Fibroblast of gingiva (primary cell): ENCODE results near the gene TMC5.

Experiments
- DNase-seq: peaks from one replicate; pipeline ENCODE4 v3.0.0-alpha.2; 2011; ENCODE audit warnings: low read depth

TMC5 gene

GRCh38 chr16:19507867-19508266, 90.2 kb downstream of the TMC5 start:
- DNase-seq, result no peak

DNA sequence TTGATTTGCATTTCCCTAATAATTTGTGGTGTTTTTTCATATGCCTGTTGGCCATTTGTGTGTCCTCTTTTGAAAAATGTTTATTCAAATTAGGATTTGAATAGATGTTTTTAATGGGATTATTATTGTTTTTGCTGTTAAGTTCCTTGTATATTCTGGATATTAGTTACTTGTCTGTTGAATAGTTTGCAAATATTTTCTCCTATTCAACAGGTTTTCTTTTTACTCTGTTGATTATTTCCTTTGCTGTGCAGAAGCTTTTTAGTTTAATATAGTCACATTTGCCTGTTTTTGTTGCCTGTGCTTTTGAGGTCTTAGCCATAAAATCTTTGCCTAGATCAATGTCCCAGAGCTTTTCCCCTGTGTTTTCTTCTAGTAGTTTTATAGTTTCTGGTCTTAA, 94.6 kb downstream of the TMC5 start:
- no peak for DNase-seq

DNA sequence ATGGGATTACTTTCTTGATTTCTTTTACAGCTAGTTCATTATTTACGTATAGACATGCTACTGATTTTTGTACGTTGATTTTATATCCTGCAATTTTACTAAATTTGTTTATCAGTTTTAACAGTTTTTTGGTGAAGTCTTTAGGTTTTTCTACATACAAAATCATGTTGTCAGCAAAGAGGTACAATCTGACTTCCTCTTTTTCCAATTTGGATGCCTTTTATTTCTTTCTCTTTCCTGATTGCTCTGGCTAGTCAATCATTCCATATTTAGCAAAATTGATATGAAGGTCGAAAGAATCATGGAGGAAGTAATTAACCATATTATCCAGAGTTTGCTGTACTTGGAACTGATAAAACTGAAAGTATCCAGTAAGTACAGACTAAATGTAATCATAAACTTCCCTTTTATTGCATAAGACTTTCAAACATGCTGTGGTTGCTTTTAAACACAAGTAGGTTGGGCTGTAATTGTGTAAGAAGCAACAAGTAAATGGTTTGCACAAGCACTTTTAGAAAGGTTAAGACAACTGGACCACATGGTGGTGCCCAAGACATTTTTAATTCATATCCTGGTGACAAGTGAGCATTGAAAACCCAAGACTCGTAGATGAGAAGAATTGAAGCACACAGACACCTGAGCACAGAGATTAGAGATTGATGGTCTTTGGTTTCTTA, 95.8 kb downstream of the TMC5 start:
- peak; percentile 71 for DNase-seq

GRCh38 chr16:19515757-19516156, 98.1 kb downstream of the TMC5 start:
- no peak for DNase-seq

GRCh38 chr16:19517424-19518089, 99.9 kb downstream of the TMC5 start:
- DNase-seq, result peak; percentile 74

DNA sequence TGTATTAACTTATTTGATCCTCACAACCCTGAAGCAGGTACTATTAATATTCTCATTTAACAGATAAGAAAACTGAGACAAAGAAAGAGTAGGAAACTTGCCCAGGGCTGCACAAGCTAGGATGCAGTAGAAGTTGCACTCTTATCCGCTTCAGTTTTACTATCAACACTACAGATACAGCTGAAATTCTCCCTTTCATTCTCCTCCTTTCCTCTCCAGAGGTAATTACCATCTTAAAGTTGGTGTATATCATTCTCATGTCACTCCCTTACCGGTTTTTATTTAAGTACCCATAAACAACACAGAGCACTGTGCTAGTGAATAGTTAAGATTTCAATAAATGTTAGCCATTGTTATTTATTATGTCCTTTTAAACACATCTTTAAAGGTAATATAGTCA, 100.7 kb downstream of the TMC5 start:
- no peak for DNase-seq

DNA sequence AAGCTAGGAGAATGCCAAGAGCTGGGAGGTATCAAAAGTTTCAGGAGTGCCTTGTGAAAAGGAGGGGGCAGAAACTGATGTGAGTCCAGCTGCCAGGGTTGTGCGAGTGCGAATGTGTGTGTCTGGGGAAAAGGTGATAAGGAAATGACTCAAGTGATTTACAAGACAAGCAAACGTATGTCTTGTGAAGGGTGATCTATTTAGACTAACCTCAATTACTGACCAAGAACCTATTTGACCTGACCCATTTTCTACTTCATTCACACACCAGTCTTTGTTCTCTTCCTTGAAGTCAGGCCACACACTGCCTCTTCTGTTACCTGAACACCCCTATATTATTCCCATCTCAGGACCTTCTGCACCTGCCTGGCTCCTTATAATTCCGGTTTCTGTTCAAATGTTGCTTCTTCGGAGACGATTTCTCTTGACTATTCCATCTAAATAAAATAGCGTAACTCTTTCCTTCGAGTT, 103.2 kb downstream of the TMC5 start:
- no peak for DNase-seq

- peak; percentile 85 for DNase-seq
Measured at GRCh38 chr16:19521471-19522396, 104.1 kb downstream of the TMC5 start, which contains the start of gene GDE1. GDE1 (minus strand) TSS chr16:19522098; CDS start chr16:19521964, 134 bp downstream.

GRCh38 chr16:19522397-19522732, 104.7 kb downstream of the TMC5 start:
- no peak for DNase-seq

DNA sequence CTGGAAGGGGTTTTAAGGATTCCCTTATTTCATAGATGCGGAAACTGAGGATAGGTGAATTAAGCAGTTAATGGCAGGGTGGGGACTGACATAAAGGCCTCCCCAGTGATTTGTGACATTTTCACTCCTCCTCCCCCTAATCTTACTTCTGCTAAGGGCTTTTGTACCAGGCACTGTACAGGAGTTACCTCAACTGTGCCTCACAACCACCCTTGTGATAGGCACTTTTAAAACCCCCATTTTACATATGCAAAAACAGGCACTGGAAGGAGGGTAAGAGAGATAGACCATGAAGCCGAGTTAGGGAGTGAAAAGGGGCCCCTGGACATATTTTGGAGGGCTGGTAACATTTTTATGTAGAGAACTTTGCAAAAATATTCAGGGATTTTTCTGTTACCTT, 105.1 kb downstream of the TMC5 start:
- no peak for DNase-seq

DNA sequence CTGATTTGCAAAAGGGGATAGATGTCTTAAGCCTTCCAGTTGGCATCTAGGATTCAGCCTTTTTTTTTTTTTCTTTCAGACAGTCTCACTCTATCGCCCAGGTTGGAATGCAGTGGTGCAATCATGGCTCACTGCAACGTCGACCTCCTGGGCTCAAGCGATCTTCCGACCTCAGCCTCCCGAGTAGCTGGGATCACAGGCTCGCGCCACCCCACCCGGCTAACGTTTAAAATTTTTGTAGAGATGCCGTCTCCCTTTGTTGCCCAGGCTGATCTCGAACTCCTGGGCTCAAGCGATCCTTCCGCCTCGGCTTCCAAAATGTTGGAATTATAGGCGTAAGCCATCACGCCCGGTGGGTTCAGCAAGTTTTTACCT, 105.5 kb downstream of the TMC5 start:
- no peak for DNase-seq

DNA sequence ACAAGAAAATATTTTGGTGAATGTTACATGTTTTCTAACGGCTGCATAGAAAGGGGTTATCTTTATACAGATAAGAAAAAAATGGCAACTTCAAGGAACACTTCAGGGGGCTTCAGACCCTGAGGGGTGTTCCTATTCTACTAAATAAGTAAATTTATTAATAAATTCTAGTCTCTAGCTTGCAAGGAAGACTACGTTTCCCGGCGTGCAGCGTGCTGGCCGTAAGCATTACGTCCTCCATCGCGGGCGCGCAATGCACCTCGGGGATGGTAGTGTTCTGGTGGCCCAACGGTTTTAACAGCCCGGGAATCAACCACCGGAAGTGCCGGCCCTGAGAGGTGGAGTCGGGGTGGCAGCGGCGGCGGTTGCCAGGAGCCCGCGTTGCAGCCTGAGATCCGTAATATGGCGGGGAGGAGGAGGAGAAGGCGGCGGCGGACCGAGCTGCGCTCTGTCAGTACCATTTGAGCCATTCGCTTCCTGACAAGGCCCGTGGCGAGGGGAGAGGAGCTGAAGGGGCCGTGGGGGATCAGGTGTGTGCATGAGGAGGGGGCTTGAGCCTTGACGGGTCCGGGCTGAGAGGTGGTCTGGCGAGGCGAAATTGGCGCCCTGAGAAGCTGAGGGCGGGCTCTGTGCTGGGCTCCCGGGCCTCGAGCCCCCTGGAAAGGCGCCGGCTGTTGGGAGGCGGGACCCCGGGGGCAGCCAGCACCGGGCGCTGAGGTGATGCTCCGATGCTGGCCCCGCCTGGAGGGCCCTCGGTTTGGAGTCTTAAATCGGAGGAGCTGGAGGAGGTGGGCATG, 106.1 kb downstream of the TMC5 start, which contains the start of gene CCP110:
CCP110 (plus strand) TSS at position 384 of the 797 bp plus-strand sequence. CDS start 3,940 bp downstream, outside the sequence.
- peak; percentile 95 for DNase-seq

DNA sequence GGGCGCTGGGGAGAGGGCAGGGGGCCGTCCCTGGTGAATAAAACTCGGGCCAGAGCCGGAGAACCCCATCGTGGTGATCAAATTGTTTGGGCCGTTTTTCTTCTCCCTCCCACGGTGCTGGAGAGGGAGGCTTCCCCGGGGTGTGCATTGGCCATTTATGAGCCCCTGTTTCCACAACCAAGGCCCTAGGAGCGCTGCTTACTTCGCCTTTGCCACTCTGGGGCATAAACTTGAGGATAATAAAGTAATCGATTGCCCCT, 106.6 kb downstream of the TMC5 start:
- DNase-seq, result no peak

DNA sequence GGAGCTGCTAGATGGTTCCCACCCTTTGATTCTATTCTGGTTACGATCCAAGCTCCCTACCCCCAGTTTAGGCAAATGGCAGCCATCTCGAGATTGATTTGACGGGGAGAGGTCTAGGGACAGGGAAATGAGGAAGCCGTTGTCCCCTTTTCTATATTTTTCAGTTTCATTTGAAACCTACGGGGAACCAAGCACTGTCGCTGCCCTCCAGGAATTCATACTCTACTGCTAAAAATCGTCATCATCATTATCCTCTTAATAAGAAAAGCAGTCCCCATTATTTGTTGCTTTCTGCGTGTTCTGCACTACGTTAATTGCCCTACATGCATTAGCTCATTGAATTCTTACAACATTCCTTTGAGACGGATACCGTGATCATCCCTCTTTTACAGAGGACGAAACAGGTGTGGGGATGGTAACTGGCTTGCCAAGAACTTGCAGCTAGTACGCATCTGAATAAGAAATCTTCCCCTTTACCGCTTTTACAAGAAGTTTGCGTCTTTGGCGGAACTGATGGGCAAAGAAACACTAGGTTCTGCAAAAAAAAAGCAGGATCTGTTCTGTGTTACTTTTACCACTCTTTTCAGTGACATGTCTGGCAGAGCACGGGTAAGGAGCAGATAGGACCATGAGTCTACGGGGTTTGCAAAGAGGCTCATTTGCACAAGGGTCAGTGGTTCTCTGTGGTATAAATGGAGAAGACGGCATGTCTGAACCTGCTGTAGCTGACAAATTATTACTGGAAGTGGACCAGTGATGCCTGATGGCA, 107.1 kb downstream of the TMC5 start:
- no peak for DNase-seq

- DNase-seq, result no peak
Measured at GRCh38 chr16:19525385-19525723, 107.7 kb downstream of the TMC5 start.

GRCh38 chr16:19527161-19527560, 109.5 kb downstream of the TMC5 start:
- DNase-seq, result no peak

DNA sequence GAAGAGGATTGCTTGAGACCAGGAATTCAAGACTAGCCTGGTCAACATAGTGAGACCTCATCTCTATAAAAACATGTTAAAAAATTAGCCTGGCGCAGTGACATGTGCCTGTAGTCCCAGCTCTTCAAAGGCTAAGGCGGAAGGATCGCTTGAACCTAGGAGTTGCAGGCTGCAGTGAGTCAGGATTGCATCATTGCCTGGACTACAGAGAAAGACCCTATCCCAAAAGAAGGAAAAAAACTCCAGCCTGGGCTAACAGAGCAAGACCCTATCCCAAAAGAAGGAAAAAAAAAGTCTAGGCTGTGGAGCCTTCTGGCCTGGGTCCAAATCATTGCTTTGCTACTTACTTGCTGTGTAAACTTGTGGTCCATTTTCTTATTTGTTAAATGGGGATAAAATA, 111.0 kb downstream of the TMC5 start:
- DNase-seq, result no peak

DNA sequence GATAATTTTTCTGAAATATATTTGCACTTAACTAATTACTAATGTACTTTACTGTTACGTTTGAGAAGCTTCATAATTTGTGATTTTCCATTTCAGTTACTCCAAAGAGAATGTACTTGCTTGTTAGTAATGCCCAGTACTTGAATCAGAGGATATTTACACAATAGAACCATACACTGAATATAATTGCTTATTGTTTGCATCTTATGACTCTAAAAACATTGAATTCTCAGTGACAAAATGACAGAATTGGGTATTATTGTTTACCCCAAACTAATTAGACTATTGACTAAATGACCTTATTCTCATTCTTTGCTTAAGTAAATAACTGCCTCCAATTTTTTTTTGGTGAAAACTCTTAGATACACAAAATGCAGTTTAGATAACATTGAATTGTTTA, 114.9 kb downstream of the TMC5 start:
- no peak for DNase-seq

- DNase-seq, result no peak
Measured at GRCh38 chr16:19540241-19540970, 122.7 kb downstream of the TMC5 start.

- no peak for DNase-seq
Measured at GRCh38 chr16:19542138-19542821, 124.6 kb downstream of the TMC5 start.
